Caco-2 (cell line): ENCODE measurements around the gene METTL3. TPM values are rescaled to one million over a fixed set of nuclear protein-coding genes. Genes with fewer than 3 reads are reported as not detected.
A peak's percentile ranks its signal among the peaks of the same experiment; 100 is the strongest.

Experiments
- BruUV-seq: library from RNA; stranded (reverse); fragments of 400-500 nt; replicated peaks from 2 replicates; lab custom pipeline; 2021; lab: Mats Ljungman, UMichigan
- CTCF ChIA-PET: fragments of 300-600 bp; sonication (Branson Sonifier 250); formaldehyde crosslinking; loops from one replicate; lab custom pipeline; 2022; ENCODE audit warnings: antibody characterized with exemption; lab: Charles Lee
- POLR2A ChIA-PET: fragments of 300-600 bp; sonication (Branson Sonifier 250); formaldehyde crosslinking; loops from one replicate; lab custom pipeline; 2022; ENCODE audit warnings: antibody characterized with exemption; lab: Charles Lee
- DNase-seq, 2 experiments: peaks; one replicate each; pipeline versions ENCODE4 v3.0.0 to v3.0.0-alpha.2; 2020 to 2022
- H3K27me3 ChIP-seq: replicated peaks from 2 replicates; pipeline ENCODE4 v1.6.0; 2011; ENCODE audit warnings: low read length; ENCODE audit not compliant: control insufficient read depth, insufficient read depth
- H3K36me3 ChIP-seq: 2 replicates; pipeline ENCODE4 v1.5.1; 2011; ENCODE audit warnings: low read length; ENCODE audit not compliant: control insufficient read depth, insufficient read depth
- H3K4me1 ChIP-seq: fragments of 250-450 bp; sonication (Bioruptor Pico); 2 replicates; pipeline ENCODE4 v1.5.1; 2020; ENCODE audit warnings: mild to moderate bottlenecking
- H3K4me3 ChIP-seq: 2 replicates; pipeline ENCODE4 v1.5.1; 2011; ENCODE audit warnings: low read depth, mild to moderate bottlenecking, control low read depth, low read length
- H3K9me3 ChIP-seq: fragments of 250-450 bp; sonication (Bioruptor Pico); 2 replicates; pipeline ENCODE4 v1.5.1; 2020; ENCODE audit warnings: mild to moderate bottlenecking, moderate library complexity
- H3K27ac Mint-ChIP-seq: one replicate; pipeline ENCODE4 v1.8.0; 2022; ENCODE audit warnings: mixed read lengths; ENCODE audit not compliant: unreplicated experiment
- H3K27me3 Mint-ChIP-seq: one replicate; pipeline ENCODE4 v1.8.0; 2022; ENCODE audit warnings: mixed read lengths; ENCODE audit not compliant: insufficient read depth, unreplicated experiment
- H3K36me3 Mint-ChIP-seq: one replicate; pipeline ENCODE4 v1.8.0; 2022; ENCODE audit warnings: mild to moderate bottlenecking, mixed read lengths; ENCODE audit not compliant: insufficient read depth, unreplicated experiment
- H3K4me1 Mint-ChIP-seq: one replicate; pipeline ENCODE4 v1.8.0; 2022; ENCODE audit warnings: low read depth, mixed read lengths; ENCODE audit not compliant: unreplicated experiment
- H3K4me3 Mint-ChIP-seq: one replicate; pipeline ENCODE4 v1.8.0; 2022; ENCODE audit warnings: mild to moderate bottlenecking, moderate library complexity, mixed read lengths; ENCODE audit not compliant: unreplicated experiment
- H3K9me3 Mint-ChIP-seq: one replicate; pipeline ENCODE4 v1.8.0; 2022; ENCODE audit warnings: mixed read lengths; ENCODE audit not compliant: unreplicated experiment
- CTCF ChIP-seq, 2 experiments: fragments of 200-600 bp in 1 of 2; IDR thresholded peaks; 1 replicate in 1 of 2; 2 replicates in 1 of 2; pipeline versions ENCODE4 v1.5.1 to v1.8.0; 2011 to 2022; ENCODE audit warnings: antibody characterized with exemption in 1 of 2, control low read depth in 1 of 2, inconsistent platforms in 1 of 2, low read depth in 1 of 2, low read length in 1 of 2, mild to moderate bottlenecking in 1 of 2, moderate library complexity in 1 of 2; ENCODE audit not compliant: insufficient read depth in 1 of 2, severe bottlenecking in 1 of 2, unreplicated experiment in 1 of 2
- intact Hi-C: fragments of 100-400 bp; cut with micrococcal nuclease; formaldehyde crosslinking; loops from one replicate; pipeline ENCODE4 v1.10.0; 2022; ENCODE audit not compliant: unreplicated experiment
- total RNA-seq: library from RNA; stranded (reverse); gene quantifications from 2 replicates; pipeline ENCODE4 v1.2.3, GENCODE V29; 2022

Gene METTL3
- total RNA-seq, 1 experiment from 2014 or later, result 40.1 TPM

- TSS peak; percentile 39 for BruUV-seq
- no peaks in the 10 kb centered on the region for H3K9me3 ChIP-seq
- H3K27me3 ChIP-seq, result no peaks in the 10 kb centered on the region
- Mint-ChIP-seq H3K9me3 (no peaks in the 10 kb centered on the region), H3K4me1 (peaks cover 13% of the 10 kb centered on the region), H3K4me3 (peak overlapping the region; percentile 74), H3K27me3 (no peaks in the 10 kb centered on the region), H3K27ac (peak overlapping the region; percentile 72), H3K36me3 (no peaks in the 10 kb centered on the region)
- no peaks in the 10 kb centered on the region for H3K36me3 ChIP-seq
- ChIA-PET POLR2A (no interaction called here), CTCF (no interaction called here)
- no peak overlapping the region; the same call in 1 of the 2 replicates for H3K4me3 ChIP-seq
- intact Hi-C loops, result no loop called here
- no peak for TF ChIP-seq CTCF (IDR thresholded peaks at IDR 0.05; ENCODE audit: insufficient read depth in 1 of 2, low read depth in 1 of 2, low read length in 1 of 2, severe bottlenecking in 1 of 2, unreplicated experiment in 1 of 2)
- H3K4me1 ChIP-seq, result peaks cover 9% of the 10 kb centered on the region
- DNase-seq, result no peak
These were observed 13.7 kb upstream of the METTL3 start for GRCh38 chr14:21524575-21525490.

- Mint-ChIP-seq H3K4me1 (peaks cover 6% of the 10 kb centered on the region), H3K9me3 (no peaks in the 10 kb centered on the region), H3K4me3 (no peak overlapping the region), H3K27me3 (no peaks in the 10 kb centered on the region), H3K36me3 (no peaks in the 10 kb centered on the region), H3K27ac (no peak overlapping the region)
- DNase-seq, result no peak
- Histone ChIP-seq H3K27me3 (no peaks in the 10 kb centered on the region), H3K4me1 (no peaks in the 10 kb centered on the region; the same call in 1 of the 2 replicates), H3K4me3 (no peak overlapping the region), H3K9me3 (no peaks in the 10 kb centered on the region), H3K36me3 (no peaks in the 10 kb centered on the region)
- ChIA-PET CTCF (no interaction called here), POLR2A (no interaction called here)
- TF ChIP-seq CTCF (IDR thresholded peaks at IDR 0.05; ENCODE audit: insufficient read depth in 1 of 2, low read depth in 1 of 2, low read length in 1 of 2, severe bottlenecking in 1 of 2, unreplicated experiment in 1 of 2), result no peak
- intact Hi-C loops, result no loop called here
- BruUV-seq, result no TSS peak
These were observed 12.1 kb upstream of the METTL3 start for GRCh38 chr14:21523203-21523602.

- no peaks in the 10 kb centered on the region for H3K27me3 ChIP-seq
- H3K27ac Mint-ChIP-seq, result no peak overlapping the region
- H3K36me3 ChIP-seq, result no peaks in the 10 kb centered on the region
- POLR2A ChIA-PET, result no interaction called here
- no peak overlapping the region for H3K4me3 Mint-ChIP-seq
- no peak for TF ChIP-seq CTCF (IDR thresholded peaks at IDR 0.05; ENCODE audit: insufficient read depth in 1 of 2, low read depth in 1 of 2, low read length in 1 of 2, severe bottlenecking in 1 of 2, unreplicated experiment in 1 of 2)
- CTCF ChIA-PET, result no interaction called here
- intact Hi-C loops, result no loop called here
- no peaks in the 10 kb centered on the region for H3K27me3 Mint-ChIP-seq
- no peaks in the 10 kb centered on the region for H3K4me1 Mint-ChIP-seq
- no peaks in the 10 kb centered on the region for H3K9me3 Mint-ChIP-seq
- H3K4me1 ChIP-seq, result no peaks in the 10 kb centered on the region
- no peaks in the 10 kb centered on the region for H3K36me3 Mint-ChIP-seq
- H3K4me3 ChIP-seq, result no peak overlapping the region
- DNase-seq, result no peak
- no peaks in the 10 kb centered on the region for H3K9me3 ChIP-seq
- BruUV-seq, result no TSS peak
These were observed 10.4 kb upstream of the METTL3 start for GRCh38 chr14:21521501-21521900.
